Lung (tissue), 12 donors: Measurements from ENCODE around the gene SLC4A1AP. TPM values are rescaled to one million over a fixed set of nuclear protein-coding genes. Genes with fewer than 3 reads are reported as not detected.
"Not testable (repeated sequence)": the region's sequence is repeated elsewhere in the genome, so short reads cannot be mapped to it uniquely, and the experiment has no call there.

Source experiments
- ATAC-seq: fragments of 200-7000 bp; cut with Tn5 transposase; one replicate; pipeline ENCODE4 v1.9.1; 2020; ENCODE audit warnings: moderate number of reproducible peaks; ENCODE audit not compliant: insufficient read depth, low FRiP score
- DNase-seq, 3 donors: peaks; one replicate each; pipeline ENCODE4 v3.0.0-alpha.2; 2013 to 2017
- H3K27ac ChIP-seq, 2 donors: one replicate each; pipeline ENCODE4 v1.5.1; 2013; ENCODE audit warnings: mild to moderate bottlenecking in 2 of 2, moderate library complexity in 2 of 2, control low read depth in 1 of 2, inconsistent platforms in 1 of 2, low read depth in 1 of 2, low read length in 1 of 2
- H3K27me3 ChIP-seq, 3 donors: one replicate each; pipeline ENCODE4 v1.5.1; 2013; ENCODE audit warnings: low read length in 2 of 3; ENCODE audit not compliant: control insufficient read depth in 3 of 3, insufficient read depth in 3 of 3
- H3K36me3 ChIP-seq, 4 donors: one replicate each; pipeline ENCODE4 v1.5.1; 2013; ENCODE audit warnings: low read length in 4 of 4, mild to moderate bottlenecking in 1 of 4, moderate library complexity in 1 of 4; ENCODE audit not compliant: control insufficient read depth in 4 of 4, insufficient read depth in 4 of 4
- H3K4me1 ChIP-seq, 5 donors: one replicate each; pipeline ENCODE4 v1.5.1; 2013; ENCODE audit warnings: low read length in 5 of 5, mild to moderate bottlenecking in 2 of 5, moderate library complexity in 1 of 5; ENCODE audit not compliant: control insufficient read depth in 5 of 5, insufficient read depth in 5 of 5
- H3K4me3 ChIP-seq: one replicate; pipeline ENCODE4 v1.5.1; 2013; ENCODE audit warnings: mild to moderate bottlenecking, control low read depth, moderate library complexity
- H3K9ac ChIP-seq, 2 donors: one replicate each; pipeline ENCODE4 v1.5.1; 2013; ENCODE audit warnings: low read length in 2 of 2, control low read depth in 1 of 2; ENCODE audit not compliant: insufficient read depth in 1 of 2
- H3K9me3 ChIP-seq, 4 donors: one replicate each; pipeline ENCODE4 v1.5.1; 2013; ENCODE audit warnings: low read length in 3 of 4, mild to moderate bottlenecking in 1 of 4, moderate library complexity in 1 of 4; ENCODE audit not compliant: control insufficient read depth in 4 of 4, insufficient read depth in 3 of 4
- WGBS, 2 donors: extraction: QIAGEN DNeasy Blood & Tissue Kit; methylation state at CpG; one replicate each; pipeline ENCODE4 v1.1.7; 2013; 5-methylcytosine and 5-hydroxymethylcytosine counted together
- polyA plus RNA-seq, 2 donors: library from polyadenylated mRNA; stranded (reverse); fragments of 200-250 nt; gene quantifications; one replicate each; pipeline ENCODE4 v1.2.1, GENCODE V29; 2013
- total RNA-seq, 2 donors: library from RNA; depleted of rRNA in 1 of 2; stranded (reverse); fragments of >200 nt in 1 of 2; gene quantifications; one replicate each; pipeline ENCODE4 v1.2.1, GENCODE V29; 2014 to 2021
- TF ChIP-seq, protein P1 (sequence below): IDR thresholded peaks from 2 replicates; pipeline ENCODE4 v1.5.1; 2012; ENCODE audit warnings: mild to moderate bottlenecking; ENCODE audit errors: control extremely low read depth, extremely low read depth
- donor health status: control.
- donor health status: control.
- donor health status: Bipolar disorder and iron deficiency.
- donor health status: healthy.
- donor health status: DM: yes; HTN: yes; CAD: no.

Gene SLC4A1AP
- total and polyA plus RNA-seq, 4 donors, result 14.0 to 28.6 (median 17.9) TPM

DNA sequence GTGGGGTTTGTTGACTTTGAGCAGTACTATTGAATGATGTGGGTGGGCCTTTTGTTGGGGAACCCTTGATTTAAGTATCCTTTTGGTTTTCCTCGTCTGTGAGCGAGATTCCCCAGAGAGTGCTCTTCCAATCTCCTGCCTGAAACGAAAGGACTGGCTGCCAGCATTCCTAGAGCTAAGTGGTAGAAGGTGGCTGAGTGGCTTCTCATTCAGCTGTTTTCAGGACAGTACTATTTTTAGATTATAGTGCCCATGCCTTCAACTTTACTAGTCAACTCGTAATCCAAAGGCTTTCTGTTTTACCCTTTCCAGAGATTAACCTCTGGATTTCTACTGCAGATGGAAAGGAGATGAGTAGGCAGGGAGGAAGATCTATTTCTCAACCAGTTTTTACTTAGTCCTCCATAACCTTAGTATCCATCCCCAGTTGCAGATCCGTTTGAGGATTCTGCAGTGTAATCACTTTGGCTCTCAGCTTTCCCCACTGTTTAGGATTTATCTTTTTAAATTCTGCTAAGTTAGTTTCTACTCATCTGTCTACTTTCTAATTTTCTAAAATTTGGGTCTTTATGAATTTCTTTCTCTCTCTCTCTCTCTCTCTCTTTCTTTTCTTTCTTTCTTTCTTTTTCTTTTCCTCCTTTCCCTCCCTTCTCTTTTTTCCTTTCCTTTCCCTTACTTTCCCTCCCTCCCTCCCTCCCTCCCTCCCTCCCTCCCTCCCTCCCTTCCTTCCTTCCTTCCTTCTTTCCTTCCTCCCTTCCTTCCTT is 9.2 kb downstream of the SLC4A1AP start:
- no peak for DNase-seq
- Histone ChIP-seq H3K9me3 (no peaks in the 10 kb centered on the region), H3K27me3 (no peaks in the 10 kb centered on the region), H3K4me3 (no peak overlapping the region), H3K4me1 (no peaks in the 10 kb centered on the region), H3K27ac (no peak overlapping the region), H3K9ac (no peak overlapping the region), H3K36me3 (peaks cover 13 to 27% (median 16%) of the 10 kb centered on the region in 4 donors)
- ATAC-seq, result no peak
- WGBS, 2 donors, result 82 to 88% methylated on average over 5 of the region's 5 CpGs
- TF ChIP-seq, protein P1, sequence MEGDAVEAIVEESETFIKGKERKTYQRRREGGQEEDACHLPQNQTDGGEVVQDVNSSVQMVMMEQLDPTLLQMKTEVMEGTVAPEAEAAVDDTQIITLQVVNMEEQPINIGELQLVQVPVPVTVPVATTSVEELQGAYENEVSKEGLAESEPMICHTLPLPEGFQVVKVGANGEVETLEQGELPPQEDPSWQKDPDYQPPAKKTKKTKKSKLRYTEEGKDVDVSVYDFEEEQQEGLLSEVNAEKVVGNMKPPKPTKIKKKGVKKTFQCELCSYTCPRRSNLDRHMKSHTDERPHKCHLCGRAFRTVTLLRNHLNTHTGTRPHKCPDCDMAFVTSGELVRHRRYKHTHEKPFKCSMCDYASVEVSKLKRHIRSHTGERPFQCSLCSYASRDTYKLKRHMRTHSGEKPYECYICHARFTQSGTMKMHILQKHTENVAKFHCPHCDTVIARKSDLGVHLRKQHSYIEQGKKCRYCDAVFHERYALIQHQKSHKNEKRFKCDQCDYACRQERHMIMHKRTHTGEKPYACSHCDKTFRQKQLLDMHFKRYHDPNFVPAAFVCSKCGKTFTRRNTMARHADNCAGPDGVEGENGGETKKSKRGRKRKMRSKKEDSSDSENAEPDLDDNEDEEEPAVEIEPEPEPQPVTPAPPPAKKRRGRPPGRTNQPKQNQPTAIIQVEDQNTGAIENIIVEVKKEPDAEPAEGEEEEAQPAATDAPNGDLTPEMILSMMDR, result no peak

DNA sequence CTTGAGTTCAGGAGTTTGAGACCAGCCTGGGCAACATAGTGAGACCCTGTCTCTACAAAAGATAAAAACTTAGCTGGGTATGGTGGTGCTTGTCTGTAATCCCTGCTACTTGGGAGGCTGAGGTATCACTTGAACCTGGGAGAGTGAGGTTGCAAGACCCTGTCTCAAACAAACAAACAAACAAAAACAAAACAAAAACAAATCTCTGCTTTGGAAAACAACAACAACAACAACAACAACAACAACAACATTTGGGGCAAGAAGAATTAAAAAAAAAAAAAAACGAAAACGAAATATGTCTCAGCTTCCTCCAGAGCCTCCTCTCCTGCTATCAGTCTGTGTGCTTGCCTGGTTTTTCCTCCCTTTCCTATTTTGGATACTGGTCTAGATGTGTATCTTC is 16.9 kb downstream of the SLC4A1AP start:
- no peaks in the 10 kb centered on the region for H3K27me3 ChIP-seq
- H3K27ac ChIP-seq, result no peak overlapping the region
- H3K9me3 ChIP-seq, result no peaks in the 10 kb centered on the region
- no peak for ATAC-seq
- peaks cover 0 to 2% (median 0%) of the 10 kb centered on the region in 5 donors for H3K4me1 ChIP-seq
- H3K4me3 ChIP-seq, result no peak overlapping the region
- H3K36me3 ChIP-seq, result peaks cover 10 to 33% (median 24%) of the 10 kb centered on the region in 4 donors
- no peak overlapping the region for H3K9ac ChIP-seq
- DNase-seq, result no peak
- TF ChIP-seq, protein P1, result no peak
- WGBS, 2 donors, result 95 to 97% methylated on average over 2 of the region's 2 CpGs

DNA sequence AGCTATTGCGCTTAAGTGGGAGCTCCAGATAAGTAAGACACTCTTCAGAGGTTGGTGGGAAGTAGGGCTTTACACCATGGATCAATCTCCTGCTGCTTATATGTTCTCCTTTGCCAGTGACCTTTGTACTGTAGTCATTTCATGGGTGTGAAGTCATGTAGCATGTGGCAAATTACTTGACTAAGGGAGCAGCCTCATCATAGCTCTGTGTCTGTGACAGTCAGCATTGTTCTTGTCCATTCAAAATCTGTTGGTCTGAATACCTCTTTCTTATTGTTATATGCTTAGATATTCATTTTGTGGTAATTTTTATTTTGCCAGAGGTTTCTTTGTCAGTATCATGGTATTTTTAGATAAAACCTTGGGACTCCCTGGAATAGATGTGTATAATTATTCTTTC is 18.2 kb downstream of the SLC4A1AP start:
- ATAC-seq (no peak), DNase-seq (no peak)
- TF ChIP-seq, protein P1, result no peak
- Histone ChIP-seq H3K27ac (no peak overlapping the region), H3K27me3 (no peaks in the 10 kb centered on the region), H3K9ac (no peak overlapping the region), H3K36me3 (peaks cover 10 to 37% (median 21%) of the 10 kb centered on the region in 4 donors), H3K4me3 (no peak overlapping the region), H3K9me3 (no peaks in the 10 kb centered on the region), H3K4me1 (peaks cover 0 to 2% (median 0%) of the 10 kb centered on the region in 5 donors)
- 88 to 93% methylated on average over 1 of the region's 1 CpG for WGBS, 2 donors

DNA sequence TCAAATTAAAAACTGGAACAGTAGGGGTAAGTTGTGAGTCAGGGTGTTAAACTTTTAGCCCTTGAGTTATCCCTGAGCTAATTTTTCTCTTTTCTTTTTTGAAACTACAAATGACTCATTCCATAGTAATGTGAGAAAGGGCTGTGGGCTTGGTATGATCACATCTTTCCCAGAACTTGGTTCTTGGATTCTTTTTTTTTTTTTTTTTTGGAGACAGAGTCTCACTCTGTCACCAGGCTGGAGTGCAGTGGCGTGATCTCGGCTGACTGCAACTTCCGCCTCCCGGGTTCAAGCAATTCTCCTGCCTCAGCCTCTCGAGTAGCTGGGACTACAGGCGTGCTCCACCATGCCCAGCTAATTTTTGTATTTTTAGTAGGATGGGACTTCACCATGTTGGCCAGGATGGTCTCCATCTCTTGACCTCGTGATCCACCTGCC is 18.7 kb downstream of the SLC4A1AP start:
- not testable (repeated sequence) for H3K9ac ChIP-seq, H3K4me1 ChIP-seq, DNase-seq, H3K4me3 ChIP-seq, H3K27me3 ChIP-seq, H3K9me3 ChIP-seq
- peak; percentile 36 for ATAC-seq
- peak overlapping the region in 1 of 2 donors; percentile 17 for H3K27ac ChIP-seq
- H3K36me3 ChIP-seq, result peaks cover 13 to 37% (median 19%) of the 10 kb centered on the region in 4 donors
- WGBS, 2 donors, result 89 to 96% methylated on average over 7 of the region's 7 CpGs
